Suprapubic skin (tissue), 4 donors: ENCODE measurements around the gene CDH26. TPM values are rescaled to one million over a fixed set of nuclear protein-coding genes. Genes with fewer than 3 reads are reported as not detected.

Experiments
- DNase-seq, 2 donors: peaks; one replicate each; pipeline ENCODE4 v3.0.0-alpha.2; 2019; ENCODE audit warnings: low spot score in 2 of 2
- H3K27ac ChIP-seq: fragments of 200-600 bp; sonication (generic); one replicate; pipeline ENCODE4 v1.5.1; 2019
- H3K27me3 ChIP-seq: fragments of 200-600 bp; sonication (generic); one replicate; pipeline ENCODE4 v1.5.1; 2019
- H3K36me3 ChIP-seq: fragments of 200-600 bp; sonication (generic); one replicate; pipeline ENCODE4 v1.5.1; 2019
- H3K4me1 ChIP-seq: fragments of 200-600 bp; sonication (generic); one replicate; pipeline ENCODE4 v1.5.1; 2019
- H3K4me3 ChIP-seq: fragments of 200-600 bp; sonication (generic); one replicate; pipeline ENCODE4 v1.5.1; 2019; ENCODE audit warnings: mild to moderate bottlenecking
- H3K9me3 ChIP-seq: fragments of 200-600 bp; sonication (generic); one replicate; pipeline ENCODE4 v1.5.1; 2019
- EP300 ChIP-seq: sonication (generic); formaldehyde crosslinking; IDR thresholded peaks from one replicate; pipeline ENCODE4 v1.6.1; 2017; ENCODE audit warnings: antibody characterized with exemption
- POLR2A ChIP-seq, 2 donors: fragments of 450-650 bp; IDR thresholded peaks; one replicate each; pipeline ENCODE4 v1.6.1; 2017; ENCODE audit warnings: antibody characterized with exemption in 2 of 2, mild to moderate bottlenecking in 2 of 2, moderate library complexity in 2 of 2
- POLR2AphosphoS5 ChIP-seq, 3 donors: sonication (generic); formaldehyde crosslinking; IDR thresholded peaks; one replicate each; pipeline ENCODE4 v1.6.1; 2017; ENCODE audit warnings: antibody characterized with exemption in 3 of 3
- WGBS: methylation state at CpG from one replicate; pipeline ENCODE4 v1.1.5; 2018; 5-methylcytosine and 5-hydroxymethylcytosine counted together
- total RNA-seq, 4 donors: library from RNA; depleted of rRNA; stranded (reverse); fragments of >200 nt; gene quantifications; one replicate each; pipeline ENCODE4 v1.1.0, GENCODE V29; 2016
- TF ChIP-seq, protein P1 (sequence below), 2 donors: fragments of 200-600 bp in 1 of 2; fragments of 450-650 bp in 1 of 2; sonication (generic) in 1 of 2; IDR thresholded peaks; one replicate each; pipeline ENCODE4 v1.5.1; 2016 to 2019; ENCODE audit warnings: antibody characterized with exemption in 2 of 2, mild to moderate bottlenecking in 1 of 2, moderate library complexity in 1 of 2

CDH26 gene
- total RNA-seq, 4 donors from 2014 or later: 1.4 to 2.2 (median 2.0) TPM

DNA sequence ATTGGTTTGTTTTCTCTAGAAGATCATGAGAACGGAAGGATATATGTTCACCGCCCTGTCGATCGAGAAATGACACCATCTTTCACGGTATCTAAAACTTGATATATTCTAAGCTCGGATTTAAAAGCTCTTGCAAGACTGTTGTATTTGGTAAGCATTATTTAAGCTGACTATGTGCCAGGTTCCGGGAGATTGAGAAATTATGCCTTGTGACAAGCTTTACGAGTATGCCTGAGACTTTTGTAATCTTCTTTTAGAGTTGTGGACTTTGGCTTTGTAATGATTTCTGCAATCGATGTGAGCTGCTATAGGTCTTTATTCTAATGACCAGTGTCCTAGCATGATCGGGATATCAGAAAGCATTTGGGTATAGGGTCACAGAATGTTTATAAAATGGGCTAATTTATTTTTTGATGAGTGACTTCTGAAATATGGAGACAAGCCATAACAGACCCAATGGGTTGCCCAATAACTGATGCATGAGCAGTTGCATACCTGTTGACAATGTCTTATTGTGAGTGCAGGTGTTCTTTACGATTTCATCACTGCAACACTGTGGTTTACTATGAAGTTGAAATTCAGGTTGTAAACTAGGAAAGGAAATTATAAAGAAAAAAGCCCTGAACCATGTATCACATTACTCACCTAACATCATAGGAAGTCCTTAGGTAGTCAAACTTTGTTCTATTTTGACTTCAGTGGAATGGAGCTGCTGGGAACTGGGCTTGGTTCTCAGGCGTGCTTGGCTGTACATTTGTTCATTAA, 14.0 kb downstream of the CDH26 start:
- H3K27ac ChIP-seq: peak overlapping the region; percentile 60
- no peaks in the 10 kb centered on the region for H3K4me1 ChIP-seq
- H3K27me3 ChIP-seq: no peaks in the 10 kb centered on the region
- H3K36me3 ChIP-seq: no peaks in the 10 kb centered on the region
- no peaks in the 10 kb centered on the region for H3K9me3 ChIP-seq
- TF ChIP-seq, protein P1, sequence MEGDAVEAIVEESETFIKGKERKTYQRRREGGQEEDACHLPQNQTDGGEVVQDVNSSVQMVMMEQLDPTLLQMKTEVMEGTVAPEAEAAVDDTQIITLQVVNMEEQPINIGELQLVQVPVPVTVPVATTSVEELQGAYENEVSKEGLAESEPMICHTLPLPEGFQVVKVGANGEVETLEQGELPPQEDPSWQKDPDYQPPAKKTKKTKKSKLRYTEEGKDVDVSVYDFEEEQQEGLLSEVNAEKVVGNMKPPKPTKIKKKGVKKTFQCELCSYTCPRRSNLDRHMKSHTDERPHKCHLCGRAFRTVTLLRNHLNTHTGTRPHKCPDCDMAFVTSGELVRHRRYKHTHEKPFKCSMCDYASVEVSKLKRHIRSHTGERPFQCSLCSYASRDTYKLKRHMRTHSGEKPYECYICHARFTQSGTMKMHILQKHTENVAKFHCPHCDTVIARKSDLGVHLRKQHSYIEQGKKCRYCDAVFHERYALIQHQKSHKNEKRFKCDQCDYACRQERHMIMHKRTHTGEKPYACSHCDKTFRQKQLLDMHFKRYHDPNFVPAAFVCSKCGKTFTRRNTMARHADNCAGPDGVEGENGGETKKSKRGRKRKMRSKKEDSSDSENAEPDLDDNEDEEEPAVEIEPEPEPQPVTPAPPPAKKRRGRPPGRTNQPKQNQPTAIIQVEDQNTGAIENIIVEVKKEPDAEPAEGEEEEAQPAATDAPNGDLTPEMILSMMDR (IDR thresholded peaks at IDR 0.05): no peak
- no peak for TF ChIP-seq POLR2AphosphoS5 (IDR thresholded peaks at IDR 0.05)
- TF ChIP-seq POLR2A (IDR thresholded peaks at IDR 0.05): no peak
- TF ChIP-seq EP300: no peak
- WGBS: 77% methylated on average over 12 of the region's 12 CpGs
- no peak overlapping the region for H3K4me3 ChIP-seq
- no peak for DNase-seq

DNA sequence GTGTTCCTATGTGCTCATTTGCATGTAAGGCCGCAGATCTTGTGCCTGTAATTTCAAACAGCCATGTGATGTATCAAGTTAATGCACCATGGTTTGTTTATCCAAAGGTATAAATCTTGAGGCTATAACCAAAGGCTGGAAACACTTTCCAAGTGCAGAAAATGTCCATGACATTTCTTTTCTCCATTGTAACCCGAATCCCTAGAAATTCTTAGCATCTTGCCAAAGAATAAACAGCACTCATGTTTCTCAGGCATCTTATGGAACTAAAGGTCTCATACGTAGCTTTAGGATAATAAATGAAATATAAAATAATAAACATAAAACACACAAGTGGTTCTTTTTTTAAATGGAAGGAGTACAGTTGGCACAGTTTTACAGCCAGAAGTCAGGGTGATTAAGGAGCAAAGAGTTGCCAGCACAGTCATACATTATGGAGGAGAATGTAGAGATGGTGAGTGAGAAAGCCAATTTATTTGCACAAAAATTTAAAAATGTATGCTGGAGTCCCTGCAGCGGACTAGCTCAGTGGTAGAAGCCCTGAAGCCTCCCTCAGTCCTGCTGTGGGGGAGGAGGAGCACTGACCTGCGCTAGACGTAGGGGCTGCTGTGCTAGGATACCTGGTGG, 18.0 kb downstream of the CDH26 start:
- Histone ChIP-seq H3K36me3 (no peaks in the 10 kb centered on the region), H3K27ac (no peak overlapping the region), H3K27me3 (no peaks in the 10 kb centered on the region), H3K4me3 (no peak overlapping the region), H3K4me1 (no peaks in the 10 kb centered on the region), H3K9me3 (no peaks in the 10 kb centered on the region)
- DNase-seq: no peak
- WGBS: 83% methylated on average over 6 of the region's 6 CpGs
- TF ChIP-seq POLR2A (IDR thresholded peaks at IDR 0.05) (no peak), POLR2AphosphoS5 (IDR thresholded peaks at IDR 0.05) (no peak), EP300 (no peak)
- TF ChIP-seq, protein P1 (IDR thresholded peaks at IDR 0.05): no peak

DNA sequence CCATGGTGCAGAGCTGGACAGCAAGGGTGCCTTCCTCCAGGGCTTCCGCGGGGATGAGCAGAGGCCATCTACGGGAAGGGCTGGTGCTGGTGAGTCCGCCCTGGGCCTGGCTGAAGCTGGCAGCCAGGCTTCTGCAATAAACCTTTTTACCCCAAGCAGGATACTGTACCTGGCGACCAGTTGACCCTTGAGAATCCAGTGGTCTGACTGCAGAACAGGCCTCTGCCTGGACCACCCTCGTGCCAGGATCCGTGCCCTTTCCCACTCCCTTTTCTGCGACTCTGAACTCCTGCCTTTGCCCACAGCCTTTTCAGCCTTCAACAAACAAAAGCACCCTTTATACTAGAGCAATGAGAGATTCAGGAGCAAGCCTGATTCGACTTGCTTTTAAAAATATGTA, 18.9 kb downstream of the CDH26 start:
- H3K4me1 ChIP-seq: no peaks in the 10 kb centered on the region
- no peak for TF ChIP-seq EP300
- no peak for TF ChIP-seq POLR2A (IDR thresholded peaks at IDR 0.05)
- TF ChIP-seq POLR2AphosphoS5 (IDR thresholded peaks at IDR 0.05): no peak
- TF ChIP-seq, protein P1 (IDR thresholded peaks at IDR 0.05): no peak
- WGBS: 85% methylated on average over 9 of the region's 9 CpGs

GRCh38 chr20:59983076-59983475, 24.9 kb downstream of the CDH26 start:
- Histone ChIP-seq H3K9me3 (no peaks in the 10 kb centered on the region), H3K4me3 (no peak overlapping the region), H3K27ac (no peak overlapping the region), H3K36me3 (no peaks in the 10 kb centered on the region), H3K27me3 (no peaks in the 10 kb centered on the region), H3K4me1 (no peaks in the 10 kb centered on the region)
- WGBS: 91% methylated on average over 9 of the region's 9 CpGs
- TF ChIP-seq EP300 (no peak), POLR2A (IDR thresholded peaks at IDR 0.05) (no peak), POLR2AphosphoS5 (IDR thresholded peaks at IDR 0.05) (no peak)
- TF ChIP-seq, protein P1 (IDR thresholded peaks at IDR 0.05): no peak
- no peak for DNase-seq

More for the DNA sequence above, 18.9 kb downstream of the CDH26 start:
- Histone ChIP-seq H3K36me3 (no peaks in the 10 kb centered on the region), H3K27ac (no peak overlapping the region), H3K27me3 (no peaks in the 10 kb centered on the region), H3K9me3 (no peaks in the 10 kb centered on the region), H3K4me3 (no peak overlapping the region)
- no peak for DNase-seq

DNA sequence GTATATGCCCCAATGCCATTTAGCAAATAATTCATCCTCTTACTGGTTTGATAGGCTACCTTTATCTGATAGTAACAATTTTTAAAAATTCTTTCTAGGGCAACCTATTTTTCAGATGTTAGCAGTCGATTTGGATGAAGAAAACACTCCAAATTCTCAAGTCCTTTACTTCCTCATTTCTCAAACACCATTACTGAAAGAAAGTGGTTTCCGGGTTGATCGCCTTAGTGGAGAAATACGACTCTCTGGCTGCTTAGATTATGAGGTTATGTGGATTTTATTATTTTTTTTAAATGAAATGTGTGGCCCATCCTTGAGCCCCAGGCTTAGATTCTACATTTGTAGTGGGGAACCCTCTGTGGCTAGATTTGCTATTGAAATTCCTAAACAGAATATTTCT, 26.3 kb downstream of the CDH26 start:
- no peak for DNase-seq
- no peak overlapping the region for H3K27ac ChIP-seq
- H3K4me1 ChIP-seq: no peaks in the 10 kb centered on the region
- TF ChIP-seq EP300: no peak
- TF ChIP-seq POLR2AphosphoS5 (IDR thresholded peaks at IDR 0.05): no peak
- no peak for TF ChIP-seq POLR2A (IDR thresholded peaks at IDR 0.05)
- TF ChIP-seq, protein P1 (IDR thresholded peaks at IDR 0.05): no peak
- H3K9me3 ChIP-seq: no peaks in the 10 kb centered on the region
- H3K27me3 ChIP-seq: no peaks in the 10 kb centered on the region
- no peaks in the 10 kb centered on the region for H3K36me3 ChIP-seq
- no peak overlapping the region for H3K4me3 ChIP-seq
- 86% methylated on average over 4 of the region's 4 CpGs for WGBS
